ENCODE data around the gene POT1.
"Not testable (repeated sequence)": the region's sequence is repeated elsewhere in the genome, so short reads cannot be mapped to it uniquely, and the experiment has no call there.

POT1 gene
- total RNA-seq: 20.6 to 33.6 reads per million in 2 donors

DNA sequence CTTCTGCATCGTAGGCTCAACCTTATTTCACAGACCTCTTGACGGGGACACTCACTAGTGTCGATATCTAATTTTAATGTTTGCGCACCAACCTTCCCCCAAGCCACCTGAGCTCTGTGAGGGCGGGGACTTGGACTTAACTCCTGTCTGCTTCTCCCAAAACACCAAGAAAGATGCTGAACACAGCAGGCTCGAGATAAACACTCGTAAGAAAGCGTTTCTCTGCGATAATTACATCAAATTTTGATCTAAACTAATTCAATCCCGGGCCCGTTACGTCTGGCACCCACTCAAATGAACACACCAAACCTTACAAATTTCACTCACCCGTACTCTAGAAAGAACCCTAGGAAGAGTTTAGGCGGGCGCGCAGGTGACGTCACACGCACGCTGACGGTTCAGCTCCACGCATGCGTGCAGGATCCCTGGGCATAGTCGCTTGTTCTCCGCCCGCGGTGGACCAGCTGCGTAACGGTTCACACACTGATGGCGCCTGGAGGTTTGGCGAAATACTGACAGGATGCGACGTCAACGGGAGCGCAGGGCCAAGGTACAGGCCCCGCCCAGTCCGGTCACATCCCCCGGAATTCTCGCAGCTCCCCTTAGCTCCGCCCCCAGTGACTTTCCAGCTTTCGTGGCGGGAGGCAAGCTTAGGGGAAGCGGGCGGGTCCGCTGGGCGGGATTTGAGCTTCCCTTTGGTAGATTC lies at the start of gene POT1:
TSS of gene POT1 (minus strand) at position 359 of the 706 bp plus-strand sequence. CDS start 32,652 bp downstream, outside the sequence.
- DNase-seq: peak; percentile 89 to 98 (median 96)

DNA sequence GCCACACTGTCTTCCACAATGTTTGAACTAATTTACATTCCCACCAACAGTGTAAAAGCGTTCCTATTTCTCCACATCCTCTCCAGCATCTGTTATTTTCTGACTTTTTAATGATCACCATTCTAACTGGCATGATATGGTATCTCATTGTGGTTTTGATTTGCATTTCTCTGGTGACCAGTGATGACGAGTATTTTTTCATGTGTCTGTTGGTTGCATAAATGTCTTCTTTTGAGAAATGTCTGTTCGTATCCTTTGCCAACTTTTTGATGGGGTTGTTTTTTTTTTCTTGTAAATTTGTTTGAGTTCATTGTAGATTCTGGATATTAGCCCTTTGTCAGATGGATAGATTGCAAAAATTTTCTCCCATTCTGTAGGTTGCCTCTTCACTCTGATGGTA lies 45.5 kb upstream of the POT1 start:
- DNase-seq: not testable (repeated sequence)

- DNase-seq: no peak
Measured at GRCh38 chr7:124965553-124965952, 35.9 kb upstream of the POT1 start.

DNA sequence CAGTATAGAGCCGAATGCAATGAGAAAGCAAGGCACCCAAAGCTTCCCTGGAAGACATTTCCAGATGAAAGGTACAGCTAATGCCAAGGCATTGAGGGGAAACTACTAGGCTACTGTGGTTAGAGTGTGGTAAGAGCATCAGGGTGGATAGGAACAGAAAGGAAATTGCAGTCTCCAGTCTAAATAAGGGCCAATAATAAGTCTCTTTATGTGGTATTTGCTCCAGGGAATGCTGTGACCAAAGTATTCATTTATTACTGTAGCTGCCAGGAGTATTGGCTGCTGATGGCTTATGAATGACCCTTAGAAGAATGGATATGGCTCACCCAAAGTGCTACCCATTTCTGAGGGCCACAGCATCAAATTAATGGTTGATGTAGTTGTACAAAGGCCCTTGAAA lies 30.1 kb upstream of the POT1 start:
- no peak for DNase-seq

GRCh38 chr7:124957952-124958351 lies 28.3 kb upstream of the POT1 start:
- DNase-seq: not testable (repeated sequence)

GRCh38 chr7:124956160-124956559 lies 26.5 kb upstream of the POT1 start:
- no peak for DNase-seq

DNA sequence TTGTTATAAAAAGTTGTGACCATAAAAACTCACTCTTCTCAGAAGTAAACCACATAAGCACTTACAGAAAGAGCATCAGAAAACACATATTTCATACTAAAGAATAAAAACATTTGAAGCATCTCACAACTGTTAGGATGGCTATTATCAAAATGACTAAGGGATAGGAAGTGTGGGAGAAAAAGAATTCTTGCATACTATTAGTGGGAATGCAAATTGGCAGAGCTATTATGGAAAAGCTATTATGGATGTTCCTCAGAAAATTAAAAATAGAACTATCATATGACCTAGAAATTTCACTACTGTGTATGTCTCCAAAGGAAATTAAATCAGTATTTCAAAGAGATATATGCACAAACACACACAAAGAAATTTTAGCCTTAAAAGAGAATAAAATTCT lies 25.2 kb upstream of the POT1 start:
- DNase-seq: no peak

GRCh38 chr7:124945680-124946079 lies 16.1 kb upstream of the POT1 start:
- DNase-seq: no peak

DNA sequence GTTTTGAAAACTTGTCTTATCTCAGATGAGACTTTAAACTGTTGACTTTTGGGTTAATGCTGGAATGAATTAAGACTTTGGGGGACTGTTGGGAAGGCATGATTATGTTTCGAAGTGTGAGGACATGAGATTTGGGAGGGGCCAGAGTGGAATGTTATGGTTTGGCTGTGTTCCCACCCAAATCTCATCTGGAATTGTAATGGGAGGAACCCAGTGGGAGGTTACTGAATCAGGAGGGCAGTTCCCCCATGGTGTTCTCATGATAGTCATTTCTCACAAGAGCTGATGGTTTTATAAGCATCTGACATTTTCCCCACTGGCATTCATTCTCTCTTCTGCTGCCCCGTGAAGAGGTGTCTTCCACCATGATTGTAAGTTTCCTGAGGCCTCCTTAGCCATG lies 13.8 kb upstream of the POT1 start:
- no peak for DNase-seq

DNA sequence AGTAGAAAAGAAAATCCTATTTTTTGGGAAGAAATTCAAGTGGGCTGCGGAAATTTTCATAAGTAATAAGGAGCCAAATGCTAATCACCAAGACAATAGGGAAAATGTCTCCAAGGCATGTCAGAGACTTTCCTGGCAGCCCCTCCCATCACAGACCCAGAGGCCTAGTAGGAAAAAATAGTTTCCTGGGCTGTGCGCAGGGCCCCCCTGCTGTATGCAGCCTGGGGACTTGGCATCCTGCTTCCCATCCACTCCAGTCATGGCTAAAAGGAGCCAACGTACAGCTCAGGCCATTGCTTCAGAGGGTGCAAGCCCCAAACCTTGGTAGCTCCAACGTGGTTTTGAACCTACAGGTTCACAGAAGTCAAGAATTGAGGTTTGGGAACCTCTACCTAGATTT lies 12.8 kb upstream of the POT1 start:
- no peak for DNase-seq

- no peak for DNase-seq
Measured at GRCh38 chr7:124940306-124940705, 10.7 kb upstream of the POT1 start.

DNA sequence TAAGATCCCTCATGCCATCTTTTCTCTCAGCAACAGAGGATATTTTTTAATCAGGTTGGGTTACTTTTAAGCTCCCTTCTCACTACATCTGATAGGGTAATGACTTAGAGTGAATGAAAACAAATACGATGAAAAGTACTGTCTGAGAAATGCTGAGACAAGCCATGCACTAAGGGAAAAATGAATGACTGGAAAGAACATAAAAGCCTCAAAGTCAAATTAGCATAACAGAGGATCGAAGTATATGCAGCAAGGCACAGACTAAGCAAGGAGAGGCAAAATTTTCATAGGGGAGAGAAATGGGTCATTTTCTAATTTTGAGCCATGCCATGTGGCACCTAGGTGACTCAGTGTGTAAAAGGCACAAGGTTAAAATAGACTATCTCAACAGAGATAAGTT lies 8.5 kb upstream of the POT1 start:
- no peak for DNase-seq

GRCh38 chr7:124937076-124937475 lies 7.5 kb upstream of the POT1 start:
- no peak for DNase-seq

DNA sequence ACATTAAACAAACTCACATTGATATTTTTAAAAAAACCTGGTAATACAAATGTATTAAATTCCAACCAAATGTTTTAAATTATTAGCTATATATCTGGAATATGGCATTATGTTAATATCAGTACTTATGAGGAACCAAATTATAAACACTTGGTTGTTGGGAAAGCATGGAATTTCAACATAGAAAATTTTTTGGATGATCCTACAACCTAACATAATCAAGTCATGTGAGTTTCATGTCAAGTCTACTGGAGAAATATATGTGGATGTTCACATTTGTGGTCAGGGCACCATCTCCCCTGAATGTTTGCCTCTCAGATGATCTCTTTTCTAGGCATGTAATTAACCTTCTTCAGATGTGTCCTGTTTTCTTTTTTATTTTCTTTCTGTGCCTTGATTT lies 5.2 kb upstream of the POT1 start:
- no peak for DNase-seq

DNA sequence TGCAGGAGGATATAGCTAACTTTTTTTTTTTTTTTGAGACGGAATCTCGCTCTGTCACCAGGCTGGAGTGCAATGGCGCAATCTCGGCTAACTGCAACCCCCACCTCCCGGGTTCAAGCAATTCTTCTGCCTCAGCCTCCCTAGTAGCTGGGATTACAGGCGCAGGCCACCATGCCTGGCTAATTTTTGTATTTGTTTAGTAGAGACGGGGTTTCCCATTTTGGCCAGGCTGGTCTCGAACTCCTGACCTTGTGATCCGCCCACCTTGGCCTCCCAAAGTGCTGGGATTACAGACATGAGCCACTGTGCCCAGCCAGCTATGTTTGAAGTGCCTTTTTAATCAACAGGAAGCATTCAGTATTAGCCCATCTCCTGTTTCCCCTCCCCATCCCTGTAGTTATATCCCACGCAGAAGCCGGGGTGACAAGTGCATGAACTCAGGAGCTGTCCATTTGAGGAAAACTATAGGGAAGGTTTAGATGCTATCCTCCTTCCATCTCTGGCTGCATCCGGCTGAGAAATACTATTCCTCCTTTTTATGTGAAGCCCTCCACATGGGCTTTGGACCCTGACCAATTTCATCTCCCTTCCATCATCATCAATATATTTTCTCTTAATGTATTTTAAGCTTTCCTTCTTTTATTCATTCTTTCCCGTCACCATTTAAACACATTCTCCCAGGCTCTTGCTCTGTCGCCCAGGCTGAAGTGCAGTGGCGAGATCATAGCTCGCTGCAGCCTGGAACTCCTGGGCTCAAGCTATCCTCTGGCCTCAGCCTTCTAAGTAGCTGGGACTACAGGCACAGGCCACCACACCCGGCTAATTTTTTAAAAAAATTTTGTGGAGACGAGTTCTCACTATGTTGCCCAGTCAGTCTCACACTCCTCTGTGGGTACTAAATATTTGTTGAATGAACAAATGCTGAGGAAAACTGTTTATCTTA lies 1.3 kb upstream of the POT1 start:
- DNase-seq: no peak

DNA sequence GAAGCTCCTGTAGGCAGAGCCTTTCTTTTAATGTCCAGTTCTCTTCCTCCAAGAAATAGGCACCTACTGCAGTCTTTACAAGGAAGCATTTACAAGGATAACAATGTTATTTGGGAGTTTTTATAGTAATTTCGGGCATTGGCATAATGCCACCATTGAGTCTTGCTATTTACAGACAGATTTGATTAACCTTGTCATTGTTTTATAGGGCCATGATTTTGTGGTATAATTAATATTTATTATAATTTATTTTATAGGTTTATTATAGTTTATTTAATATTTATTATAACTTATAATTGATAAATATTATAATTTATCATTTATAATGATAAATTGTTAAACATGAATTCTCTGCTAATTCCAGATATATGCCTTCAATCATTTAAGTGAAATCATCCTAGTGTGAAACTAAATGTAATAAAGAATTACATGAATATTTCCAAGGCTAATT lies 573 bp upstream of the POT1 start:
- no peak for DNase-seq

DNA sequence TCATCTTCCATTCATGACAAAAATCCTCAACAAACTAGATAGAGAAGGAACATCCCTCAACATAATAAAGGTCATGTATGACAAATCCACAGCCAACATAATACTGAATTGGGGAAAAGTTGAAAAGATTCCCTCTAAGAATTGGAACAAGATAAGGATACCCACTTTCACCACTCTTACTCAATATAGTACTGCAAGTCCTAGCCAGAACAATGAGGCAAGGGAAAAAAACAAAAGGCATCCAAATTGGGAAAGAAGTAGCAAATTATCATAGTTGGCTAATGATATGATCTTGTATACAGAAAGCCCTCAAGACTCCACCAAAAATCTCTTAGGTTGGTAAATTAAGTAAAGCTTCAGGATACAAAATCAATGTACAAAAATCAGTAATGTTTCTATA lies 4.7 kb downstream of the POT1 start:
- DNase-seq: no peak

DNA sequence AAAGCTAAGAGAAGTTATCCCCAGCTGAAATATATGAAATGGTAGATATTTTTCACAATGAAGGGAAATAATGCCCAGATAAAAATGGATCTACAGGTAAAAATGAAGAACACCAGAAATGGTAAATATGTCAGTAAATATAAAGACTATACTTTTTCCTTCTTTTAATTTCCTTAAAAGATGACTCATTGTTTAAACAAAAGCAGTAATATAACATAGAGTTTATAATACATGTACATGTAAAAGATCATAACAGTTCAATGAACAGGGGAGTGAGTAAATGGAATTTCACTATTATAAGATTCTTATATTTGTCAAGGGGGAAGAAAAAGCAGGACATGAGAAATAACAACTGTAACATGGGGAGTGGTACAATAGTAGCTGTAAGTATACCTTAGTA lies 7.4 kb downstream of the POT1 start:
- DNase-seq: no peak

DNA sequence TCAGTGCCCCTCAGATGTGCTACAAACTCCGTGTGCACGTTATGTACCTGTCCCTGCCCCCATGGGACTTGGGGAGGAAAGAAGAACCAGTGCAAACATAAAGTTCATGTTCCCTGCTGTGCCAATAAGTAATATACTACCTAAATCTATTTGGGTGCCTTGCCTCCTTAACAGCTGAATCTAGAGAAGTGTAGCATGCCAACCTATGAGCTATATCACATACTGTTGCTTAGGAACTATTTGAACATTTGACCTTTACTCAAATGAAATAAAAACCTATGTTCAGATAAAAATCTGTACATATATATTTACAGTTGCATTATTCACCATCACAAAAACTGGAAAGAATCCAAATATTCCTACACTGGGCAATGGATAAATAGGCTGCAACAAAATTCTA lies 9.8 kb downstream of the POT1 start:
- DNase-seq: no peak

DNA sequence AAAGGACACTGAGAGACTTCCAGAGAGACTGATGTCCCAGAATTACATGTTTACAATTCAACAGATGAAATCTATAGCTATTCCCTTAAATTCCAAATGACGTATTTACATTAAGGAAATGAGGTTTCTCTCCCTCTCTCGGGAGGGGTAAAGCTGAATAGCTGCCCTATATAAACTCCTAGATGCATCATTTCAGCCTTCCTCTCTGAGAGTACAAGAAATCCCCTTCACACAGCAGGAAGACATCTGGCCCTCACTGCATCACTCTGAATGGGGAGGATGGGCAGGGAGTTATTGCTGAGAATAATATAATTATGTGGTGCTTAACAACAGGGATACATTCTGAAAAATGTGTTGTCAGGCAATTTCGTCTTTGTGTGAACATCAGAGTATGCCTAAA lies 11.0 kb downstream of the POT1 start:
- DNase-seq: no peak

- DNase-seq: no peak
Measured at GRCh38 chr7:124915242-124915641, 14.4 kb downstream of the POT1 start.

DNA sequence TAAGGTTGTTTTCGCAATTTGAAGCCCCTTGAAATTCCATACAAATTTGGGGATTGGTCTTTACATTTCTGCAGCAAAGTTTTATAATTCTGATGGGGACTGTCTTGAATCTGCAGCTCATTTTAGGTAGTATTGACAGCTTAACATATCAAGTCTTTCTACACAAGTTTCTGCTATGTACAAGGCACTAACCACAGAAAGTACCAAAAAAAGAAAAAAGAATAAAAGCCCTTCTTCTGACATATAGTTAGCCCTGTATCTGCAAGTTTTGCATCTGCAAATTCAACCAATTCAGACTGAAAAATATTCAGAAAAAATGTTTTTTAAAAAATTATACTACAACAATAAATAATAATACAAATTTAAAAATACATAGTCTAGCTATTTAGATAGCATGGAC lies 15.3 kb downstream of the POT1 start:
- no peak for DNase-seq

DNA sequence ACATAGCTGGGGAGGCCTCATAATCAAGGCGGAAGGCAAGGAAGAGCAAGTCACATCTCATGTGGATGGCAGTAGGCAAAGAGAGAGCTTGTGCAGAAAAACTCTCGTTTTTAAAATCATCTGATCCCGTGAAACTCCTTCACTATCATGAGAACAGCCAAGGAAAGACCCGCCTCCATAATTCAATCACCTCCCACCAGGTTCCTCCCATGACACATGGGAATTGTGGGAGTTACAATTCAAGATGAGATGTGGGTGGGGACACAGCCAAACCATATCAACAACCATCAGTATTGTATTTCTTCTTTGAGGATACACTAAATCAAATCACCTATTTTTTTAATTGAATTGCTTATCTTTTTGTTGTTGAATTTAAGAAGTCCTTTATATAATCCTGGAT lies 16.7 kb downstream of the POT1 start:
- DNase-seq: no peak

DNA sequence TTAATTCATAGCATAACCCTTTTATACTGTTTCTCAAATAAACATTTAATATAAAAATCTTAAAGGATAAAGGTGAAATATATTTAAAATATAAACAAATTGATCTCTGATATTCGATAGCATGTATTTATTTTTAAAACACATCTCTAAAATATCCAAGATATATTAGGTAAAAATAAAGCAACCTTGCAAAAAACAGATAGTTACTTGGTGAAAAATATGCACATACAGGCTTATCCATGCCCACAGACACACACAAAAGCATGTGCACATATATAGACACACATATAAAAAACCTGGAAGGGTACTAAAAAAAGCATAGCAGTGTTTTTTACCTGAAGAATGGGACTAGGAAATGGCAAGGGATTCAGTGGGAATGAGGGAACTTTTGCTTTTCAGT lies 19.8 kb downstream of the POT1 start:
- DNase-seq: no peak

All from T-helper 2 cell (primary cell).